ENCODE data around the gene NCF2.

Gene NCF2

GRCh38 chr1:183520379-183520778 is 69.9 kb downstream of the NCF2 start:
- no peaks in the 10 kb centered on the region for H3K79me1 ChIP-seq (ENCODE audit: low read length)
- H4K12ac ChIP-seq (ENCODE audit: low read depth, low read length) = no peak overlapping the region
- H3K36me3 ChIP-seq (ENCODE audit: control insufficient read depth in 1 of 2, insufficient read depth in 2 of 2, low read length in 2 of 2) = peaks cover 16 to 21% of the 10 kb centered on the region in 2 experiments
- H3K9me3 ChIP-seq (ENCODE audit: insufficient read depth, low read depth, low read length) = no peaks in the 10 kb centered on the region
- H3K27me3 ChIP-seq (ENCODE audit: insufficient read depth, low read length) = no peaks in the 10 kb centered on the region
- no peak overlapping the region for H3K4ac ChIP-seq (ENCODE audit: low read depth, low read length)
- whole genome bisulfite sequencing (ENCODE audit: extremely low coverage, insufficient coverage, insufficient read length) = no CpG with 5 or more reads among the region's 1 CpG
- H3K79me2 ChIP-seq (ENCODE audit: control insufficient read depth, insufficient read depth, low read length, poor library complexity) = no peaks in the 10 kb centered on the region
- no peak overlapping the region for H2BK12ac ChIP-seq (ENCODE audit: low read length)
- DNase-seq = no peak
- no peak overlapping the region for H3K4me3 ChIP-seq (ENCODE audit: low read depth, low read length)
- H3K27ac ChIP-seq (ENCODE audit: low read depth, low read length) = no peak overlapping the region
- H3K18ac ChIP-seq (ENCODE audit: low read length) = no peak overlapping the region
- H3K4me1 ChIP-seq (ENCODE audit: control insufficient read depth in 1 of 2, insufficient read depth in 2 of 2, low read length in 2 of 2) = no peaks in the 10 kb centered on the region
- no peak overlapping the region for H2AFZ ChIP-seq (ENCODE audit: insufficient read depth, low read length, poor library complexity)
- no peak overlapping the region for H3K23ac ChIP-seq (ENCODE audit: low read length)
- H4K8ac ChIP-seq (ENCODE audit: low read depth, low read length) = no peak overlapping the region
- H3K9ac ChIP-seq (ENCODE audit: low read length) = no peak overlapping the region
- no peak overlapping the region for H3K4me2 ChIP-seq (ENCODE audit: low read length)
- H2BK120ac ChIP-seq (ENCODE audit: insufficient read depth, low read length, poor library complexity) = no peak overlapping the region
- no peak overlapping the region for H2AK5ac ChIP-seq (ENCODE audit: low read length)
- no peak overlapping the region for H3K14ac ChIP-seq (ENCODE audit: low read length)
- no peak overlapping the region for H2BK5ac ChIP-seq (ENCODE audit: low read depth, low read length, poor library complexity)
- no peak overlapping the region for H4K91ac ChIP-seq (ENCODE audit: low read depth, low read length)

- Histone ChIP-seq H3K79me2 (ENCODE audit: control insufficient read depth, insufficient read depth, low read length, poor library complexity) (no peaks in the 10 kb centered on the region), H3K18ac (ENCODE audit: low read length) (no peak overlapping the region), H2BK5ac (ENCODE audit: low read depth, low read length, poor library complexity) (no peak overlapping the region), H2AFZ (ENCODE audit: insufficient read depth, low read length, poor library complexity) (no peak overlapping the region), H3K4ac (ENCODE audit: low read depth, low read length) (no peak overlapping the region), H4K12ac (ENCODE audit: low read depth, low read length) (no peak overlapping the region), H2BK120ac (ENCODE audit: insufficient read depth, low read length, poor library complexity) (no peak overlapping the region), H3K4me1 (ENCODE audit: control insufficient read depth in 1 of 2, insufficient read depth in 2 of 2, low read length in 2 of 2) (no peaks in the 10 kb centered on the region), H3K27me3 (ENCODE audit: insufficient read depth, low read length) (no peaks in the 10 kb centered on the region), H3K4me3 (ENCODE audit: low read depth, low read length) (no peak overlapping the region), H2AK5ac (ENCODE audit: low read length) (no peak overlapping the region), H3K27ac (ENCODE audit: low read depth, low read length) (no peak overlapping the region), H3K4me2 (ENCODE audit: low read length) (no peak overlapping the region), H2BK12ac (ENCODE audit: low read length) (no peak overlapping the region), H4K8ac (ENCODE audit: low read depth, low read length) (no peak overlapping the region), H3K14ac (ENCODE audit: low read length) (no peak overlapping the region), H3K9me3 (ENCODE audit: insufficient read depth, low read depth, low read length) (no peaks in the 10 kb centered on the region), H3K36me3 (ENCODE audit: control insufficient read depth in 1 of 2, insufficient read depth in 2 of 2, low read length in 2 of 2) (peaks cover 13 to 18% of the 10 kb centered on the region in 2 experiments), H3K9ac (ENCODE audit: low read length) (no peak overlapping the region), H3K79me1 (ENCODE audit: low read length) (no peaks in the 10 kb centered on the region), H4K91ac (ENCODE audit: low read depth, low read length) (no peak overlapping the region), H3K23ac (ENCODE audit: low read length) (no peak overlapping the region)
- no CpG with 5 or more reads among the region's 6 CpGs for WGBS (ENCODE audit: extremely low coverage, insufficient coverage, insufficient read length)
- no peak for DNase-seq
These were observed 72.9 kb downstream of the NCF2 start for GRCh38 chr1:183517401-183517800.

GRCh38 chr1:183516725-183517124 is 73.5 kb downstream of the NCF2 start:
- H3K9me3 ChIP-seq (ENCODE audit: insufficient read depth, low read depth, low read length) = no peaks in the 10 kb centered on the region
- WGBS (ENCODE audit: extremely low coverage, insufficient coverage, insufficient read length) = no CpG with 5 or more reads among the region's 2 CpGs
- H2BK120ac ChIP-seq (ENCODE audit: insufficient read depth, low read length, poor library complexity) = no peak overlapping the region

GRCh38 chr1:183515002-183515689 is 75.1 kb downstream of the NCF2 start:
- peaks cover 7 to 10% of the 10 kb centered on the region in 2 experiments for H3K36me3 ChIP-seq (ENCODE audit: control insufficient read depth in 1 of 2, insufficient read depth in 2 of 2, low read length in 2 of 2)
- H2BK5ac ChIP-seq (ENCODE audit: low read depth, low read length, poor library complexity) = no peak overlapping the region
- no peaks in the 10 kb centered on the region for H3K4me1 ChIP-seq (ENCODE audit: control insufficient read depth in 1 of 2, insufficient read depth in 2 of 2, low read length in 2 of 2)
- H3K27ac ChIP-seq (ENCODE audit: low read depth, low read length) = no peak overlapping the region
- no peaks in the 10 kb centered on the region for H3K9me3 ChIP-seq (ENCODE audit: insufficient read depth, low read depth, low read length)
- H2BK120ac ChIP-seq (ENCODE audit: insufficient read depth, low read length, poor library complexity) = no peak overlapping the region
- H2BK12ac ChIP-seq (ENCODE audit: low read length) = no peak overlapping the region
- no peaks in the 10 kb centered on the region for H3K27me3 ChIP-seq (ENCODE audit: insufficient read depth, low read length)
- no peak overlapping the region for H2AFZ ChIP-seq (ENCODE audit: insufficient read depth, low read length, poor library complexity)
- H3K9ac ChIP-seq (ENCODE audit: low read length) = no peak overlapping the region
- no peak overlapping the region for H3K14ac ChIP-seq (ENCODE audit: low read length)
- H3K23ac ChIP-seq (ENCODE audit: low read length) = no peak overlapping the region
- no peak overlapping the region for H4K91ac ChIP-seq (ENCODE audit: low read depth, low read length)
- H3K4ac ChIP-seq (ENCODE audit: low read depth, low read length) = no peak overlapping the region
- H3K4me3 ChIP-seq (ENCODE audit: low read depth, low read length) = no peak overlapping the region
- no peak overlapping the region for H4K8ac ChIP-seq (ENCODE audit: low read depth, low read length)
- no peak overlapping the region for H3K18ac ChIP-seq (ENCODE audit: low read length)
- WGBS (ENCODE audit: extremely low coverage, insufficient coverage, insufficient read length) = no CpG with 5 or more reads among the region's 2 CpGs
- H3K4me2 ChIP-seq (ENCODE audit: low read length) = no peak overlapping the region
- H2AK5ac ChIP-seq (ENCODE audit: low read length) = no peak overlapping the region
- no peaks in the 10 kb centered on the region for H3K79me1 ChIP-seq (ENCODE audit: low read length)
- no peak overlapping the region for H4K12ac ChIP-seq (ENCODE audit: low read depth, low read length)
- no peaks in the 10 kb centered on the region for H3K79me2 ChIP-seq (ENCODE audit: control insufficient read depth, insufficient read depth, low read length, poor library complexity)
- no peak for DNase-seq

More at GRCh38 chr1:183516725-183517124, 73.5 kb downstream of the NCF2 start:
- Histone ChIP-seq H3K9ac (ENCODE audit: low read length) (no peak overlapping the region), H3K23ac (ENCODE audit: low read length) (no peak overlapping the region), H2AFZ (ENCODE audit: insufficient read depth, low read length, poor library complexity) (no peak overlapping the region), H3K27me3 (ENCODE audit: insufficient read depth, low read length) (no peaks in the 10 kb centered on the region), H3K4ac (ENCODE audit: low read depth, low read length) (no peak overlapping the region), H3K79me2 (ENCODE audit: control insufficient read depth, insufficient read depth, low read length, poor library complexity) (no peaks in the 10 kb centered on the region), H3K4me1 (ENCODE audit: control insufficient read depth in 1 of 2, insufficient read depth in 2 of 2, low read length in 2 of 2) (no peaks in the 10 kb centered on the region), H4K8ac (ENCODE audit: low read depth, low read length) (no peak overlapping the region), H3K4me2 (ENCODE audit: low read length) (no peak overlapping the region), H2BK12ac (ENCODE audit: low read length) (no peak overlapping the region), H2BK5ac (ENCODE audit: low read depth, low read length, poor library complexity) (no peak overlapping the region), H3K18ac (ENCODE audit: low read length) (no peak overlapping the region), H4K12ac (ENCODE audit: low read depth, low read length) (no peak overlapping the region), H3K79me1 (ENCODE audit: low read length) (no peaks in the 10 kb centered on the region), H4K91ac (ENCODE audit: low read depth, low read length) (no peak overlapping the region), H2AK5ac (ENCODE audit: low read length) (no peak overlapping the region), H3K4me3 (ENCODE audit: low read depth, low read length) (no peak overlapping the region), H3K27ac (ENCODE audit: low read depth, low read length) (no peak overlapping the region), H3K14ac (ENCODE audit: low read length) (no peak overlapping the region), H3K36me3 (ENCODE audit: control insufficient read depth in 1 of 2, insufficient read depth in 2 of 2, low read length in 2 of 2) (peaks cover 13 to 18% of the 10 kb centered on the region in 2 experiments)
- DNase-seq = no peak

Data from trophoblast cell (in vitro differentiated cells and primary cell).